WTC11 (cell line): Measurements from ENCODE around the gene AKAP7. TPM values are rescaled to one million over a fixed set of nuclear protein-coding genes. Genes with fewer than 3 reads are reported as not detected.

Experiments used
- ATAC-seq: fragments of 200-7000 bp; cut with Tn5 transposase; 2 replicates; pipeline ENCODE4 v1.10.0; 2021; ENCODE audit warnings: mild to moderate bottlenecking, moderate library complexity
- CTCF ChIA-PET: fragments of 300-600 bp; sonication (Branson Sonifier 250); formaldehyde crosslinking; loops from one replicate; lab custom pipeline; 2021; ENCODE audit warnings: antibody characterized with exemption; lab: Charles Lee
- POLR2A ChIA-PET: fragments of 350-600 bp; sonication (Branson Sonifier 250); formaldehyde crosslinking; loops from one replicate; lab custom pipeline; 2021; ENCODE audit warnings: antibody characterized with exemption; lab: Charles Lee
- DNase-seq: peaks from one replicate; pipeline ENCODE4 v3.0.0; 2021; ENCODE audit warnings: low spot score
- H3K27ac Mint-ChIP-seq: 2 replicates; pipeline ENCODE4 v1.8.0; 2021; ENCODE audit warnings: mixed read lengths
- H3K27me3 Mint-ChIP-seq: 2 replicates; pipeline ENCODE4 v1.8.0; 2021; ENCODE audit warnings: low read depth, mild to moderate bottlenecking, moderate library complexity, mixed read lengths
- H3K36me3 Mint-ChIP-seq: 2 replicates; pipeline ENCODE4 v1.8.0; 2021; ENCODE audit warnings: mixed read lengths
- H3K4me1 Mint-ChIP-seq: 2 replicates; pipeline ENCODE4 v1.8.0; 2022; ENCODE audit warnings: mixed read lengths
- H3K4me3 Mint-ChIP-seq: 2 replicates; pipeline ENCODE4 v1.8.0; 2021; ENCODE audit warnings: mild to moderate bottlenecking, moderate library complexity, mixed read lengths
- H3K9me3 Mint-ChIP-seq: 2 replicates; pipeline ENCODE4 v1.8.0; 2021; ENCODE audit warnings: mixed read lengths
- MXD4 ChIP-seq: fragments of 250-450 bp; sonication (Bioruptor Pico); IDR thresholded peaks from 2 replicates; pipeline ENCODE4 v1.8.0; 2021; ENCODE audit warnings: mild to moderate bottlenecking, moderate library complexity, borderline replicate concordance
- NFYB ChIP-seq: sonication (generic); formaldehyde crosslinking; conservative IDR thresholded peaks from 2 replicates; pipeline ENCODE4 v1.8.0; 2022; ENCODE audit warnings: low read depth, missing genetic modification reagents
- NR2C2 ChIP-seq: sonication (generic); formaldehyde crosslinking; IDR thresholded peaks from 2 replicates; pipeline ENCODE4 v1.8.0; 2022; ENCODE audit warnings: mild to moderate bottlenecking, missing genetic modification reagents
- ZNF138 ChIP-seq: sonication (generic); formaldehyde crosslinking; conservative IDR thresholded peaks from 2 replicates; pipeline ENCODE4 v1.8.1; 2022; ENCODE audit warnings: mild to moderate bottlenecking, moderate library complexity, missing genetic modification reagents
- ZNF317 ChIP-seq: sonication (generic); formaldehyde crosslinking; IDR thresholded peaks from 2 replicates; pipeline ENCODE4 v1.8.1; 2023; ENCODE audit warnings: low read depth, mild to moderate bottlenecking, moderate library complexity, missing genetic modification reagents, borderline replicate concordance
- ZNF416 ChIP-seq: fragments of 250-450 bp; sonication (Bioruptor Pico); IDR thresholded peaks from 2 replicates; pipeline ENCODE4 v1.9.0; 2021; ENCODE audit warnings: mild to moderate bottlenecking, inconsistent platforms
- total RNA-seq: library from RNA; stranded (reverse); gene quantifications from 3 replicates; pipeline ENCODE4 v1.2.3, GENCODE V29; 2021
- TF ChIP-seq, protein P1 (sequence below): sonication (generic); formaldehyde crosslinking; IDR thresholded peaks from 2 replicates; pipeline ENCODE4 v1.8.0; 2022; ENCODE audit warnings: mild to moderate bottlenecking, missing genetic modification reagents
- TF ChIP-seq, protein P2 (sequence below): fragments of 250-450 bp; sonication (Bioruptor Pico); IDR thresholded peaks from 2 replicates; pipeline ENCODE4 v1.9.0; 2021; ENCODE audit warnings: moderate library complexity, mild to moderate bottlenecking, inconsistent platforms, borderline replicate concordance
- TF ChIP-seq, protein P3 (sequence below): sonication (generic); formaldehyde crosslinking; IDR thresholded peaks from 2 replicates; pipeline ENCODE4 v1.8.1; 2022; ENCODE audit warnings: mild to moderate bottlenecking, missing genetic modification reagents, moderate library complexity, borderline replicate concordance
- TF ChIP-seq, protein P4 (sequence below): sonication (generic); formaldehyde crosslinking; IDR thresholded peaks from 2 replicates; pipeline ENCODE4 v1.8.1; 2022; ENCODE audit warnings: low read depth, mild to moderate bottlenecking, moderate library complexity, missing genetic modification reagents, borderline replicate concordance
- TF ChIP-seq, protein P5 (sequence below): sonication (generic); formaldehyde crosslinking; IDR thresholded peaks from 2 replicates; pipeline ENCODE4 v1.8.0; 2023; ENCODE audit warnings: missing genetic modification reagents, mild to moderate bottlenecking, borderline replicate concordance
- TF ChIP-seq, protein P6 (sequence below): fragments of 250-450 bp; sonication (Bioruptor Pico); IDR thresholded peaks from 2 replicates; pipeline ENCODE4 v1.9.0; 2021; ENCODE audit warnings: mild to moderate bottlenecking
- TF ChIP-seq, protein P7 (sequence below): sonication (generic); formaldehyde crosslinking; IDR thresholded peaks from 2 replicates; pipeline ENCODE4 v1.8.1; 2023; ENCODE audit warnings: mild to moderate bottlenecking, moderate library complexity, missing genetic modification reagents
- TF ChIP-seq, protein P8 (sequence below): sonication (generic); formaldehyde crosslinking; IDR thresholded peaks from 2 replicates; pipeline ENCODE4 v1.8.0; 2022; ENCODE audit warnings: mild to moderate bottlenecking, missing genetic modification reagents

The AKAP7 gene
- total RNA-seq, 1 experiment from 2014 or later, result 10.9 TPM

DNA sequence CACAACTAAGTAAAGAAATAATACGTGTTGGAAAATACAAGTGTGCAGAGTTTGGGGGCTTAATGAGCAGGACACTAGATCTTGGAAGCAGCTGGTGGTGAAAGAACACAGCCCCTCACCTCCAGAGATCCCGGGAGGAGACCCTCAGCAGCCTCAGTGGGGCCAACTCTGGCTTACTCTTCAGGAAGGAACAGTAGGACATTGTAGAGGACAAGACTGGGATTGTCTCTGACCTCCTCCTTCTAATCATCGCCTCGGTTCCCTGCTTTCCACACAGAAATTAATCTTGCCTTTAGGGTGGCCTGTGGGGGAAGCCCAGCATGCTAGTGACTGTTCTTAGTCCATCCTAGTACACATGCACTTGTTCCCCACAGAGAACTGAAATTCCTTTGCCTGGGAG lies 130.7 kb downstream of the AKAP7 start:
- ATAC-seq, result no peak

DNA sequence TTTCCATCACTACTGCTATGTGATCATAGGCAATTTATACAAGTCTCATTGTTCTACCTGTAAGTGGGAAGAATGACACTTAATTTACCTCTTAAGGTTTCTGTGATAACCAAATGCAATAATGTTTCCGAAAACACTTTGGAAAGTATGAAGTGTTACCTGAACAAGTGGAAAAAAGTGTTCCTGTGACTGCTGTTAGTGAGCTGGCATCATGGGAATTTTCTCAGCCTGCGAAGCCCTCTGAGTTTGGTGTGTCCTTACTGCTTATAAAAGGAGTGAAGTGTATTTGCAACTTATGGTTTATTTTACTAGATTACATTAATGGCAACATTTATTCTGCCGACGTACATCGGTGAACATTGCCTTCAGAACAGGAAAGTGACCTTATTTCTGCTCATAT lies 133.0 kb downstream of the AKAP7 start:
- CTCF ChIA-PET, result no interaction called here
- no peak for DNase-seq
- H3K36me3 Mint-ChIP-seq, result peaks cover 23% of the 10 kb centered on the region
- TF ChIP-seq NR2C2 (CRISPR knock-in tag) (no peak), MXD4 (CRISPR knock-in tag) (no peak)
- TF ChIP-seq, protein P1, sequence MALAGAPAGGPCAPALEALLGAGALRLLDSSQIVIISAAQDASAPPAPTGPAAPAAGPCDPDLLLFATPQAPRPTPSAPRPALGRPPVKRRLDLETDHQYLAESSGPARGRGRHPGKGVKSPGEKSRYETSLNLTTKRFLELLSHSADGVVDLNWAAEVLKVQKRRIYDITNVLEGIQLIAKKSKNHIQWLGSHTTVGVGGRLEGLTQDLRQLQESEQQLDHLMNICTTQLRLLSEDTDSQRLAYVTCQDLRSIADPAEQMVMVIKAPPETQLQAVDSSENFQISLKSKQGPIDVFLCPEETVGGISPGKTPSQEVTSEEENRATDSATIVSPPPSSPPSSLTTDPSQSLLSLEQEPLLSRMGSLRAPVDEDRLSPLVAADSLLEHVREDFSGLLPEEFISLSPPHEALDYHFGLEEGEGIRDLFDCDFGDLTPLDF (CRISPR knock-in tag), result no peak
- peaks cover 20% of the 10 kb centered on the region for H3K9me3 Mint-ChIP-seq
- H3K27ac Mint-ChIP-seq, result no peak overlapping the region
- H3K27me3 Mint-ChIP-seq, result no peaks in the 10 kb centered on the region; the same call in 1 of the 2 replicates
- H3K4me3 Mint-ChIP-seq, result no peak overlapping the region
- POLR2A ChIA-PET, result no interaction called here
- no peak for ATAC-seq
- peaks cover 14% of the 10 kb centered on the region for H3K4me1 Mint-ChIP-seq

More for the DNA sequence above, 130.7 kb downstream of the AKAP7 start:
- DNase-seq, result no peak
- Mint-ChIP-seq H3K4me1 (peaks cover 17% of the 10 kb centered on the region), H3K36me3 (peaks cover 27% of the 10 kb centered on the region), H3K27me3 (no peaks in the 10 kb centered on the region), H3K9me3 (peaks cover 24% of the 10 kb centered on the region), H3K4me3 (no peak overlapping the region), H3K27ac (no peak overlapping the region)
- CTCF ChIA-PET, result no interaction called here
- POLR2A ChIA-PET, result no interaction called here
- TF ChIP-seq ZNF416, result no peak
- TF ChIP-seq NFYB, result no peak
- TF ChIP-seq, protein P2, sequence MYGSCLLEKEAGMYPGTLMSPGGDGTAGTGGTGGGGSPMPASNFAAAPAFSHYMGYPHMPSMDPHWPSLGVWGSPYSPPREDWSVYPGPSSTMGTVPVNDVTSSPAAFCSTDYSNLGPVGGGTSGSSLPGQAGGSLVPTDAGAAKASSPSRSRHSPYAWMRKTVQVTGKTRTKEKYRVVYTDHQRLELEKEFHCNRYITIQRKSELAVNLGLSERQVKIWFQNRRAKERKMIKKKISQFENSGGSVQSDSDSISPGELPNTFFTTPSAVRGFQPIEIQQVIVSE (CRISPR knock-in tag), result no peak
- TF ChIP-seq, protein P3, sequence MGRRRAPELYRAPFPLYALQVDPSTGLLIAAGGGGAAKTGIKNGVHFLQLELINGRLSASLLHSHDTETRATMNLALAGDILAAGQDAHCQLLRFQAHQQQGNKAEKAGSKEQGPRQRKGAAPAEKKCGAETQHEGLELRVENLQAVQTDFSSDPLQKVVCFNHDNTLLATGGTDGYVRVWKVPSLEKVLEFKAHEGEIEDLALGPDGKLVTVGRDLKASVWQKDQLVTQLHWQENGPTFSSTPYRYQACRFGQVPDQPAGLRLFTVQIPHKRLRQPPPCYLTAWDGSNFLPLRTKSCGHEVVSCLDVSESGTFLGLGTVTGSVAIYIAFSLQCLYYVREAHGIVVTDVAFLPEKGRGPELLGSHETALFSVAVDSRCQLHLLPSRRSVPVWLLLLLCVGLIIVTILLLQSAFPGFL, result no peak
- TF ChIP-seq ZNF138 (CRISPR knock-in tag), result no peak

DNA sequence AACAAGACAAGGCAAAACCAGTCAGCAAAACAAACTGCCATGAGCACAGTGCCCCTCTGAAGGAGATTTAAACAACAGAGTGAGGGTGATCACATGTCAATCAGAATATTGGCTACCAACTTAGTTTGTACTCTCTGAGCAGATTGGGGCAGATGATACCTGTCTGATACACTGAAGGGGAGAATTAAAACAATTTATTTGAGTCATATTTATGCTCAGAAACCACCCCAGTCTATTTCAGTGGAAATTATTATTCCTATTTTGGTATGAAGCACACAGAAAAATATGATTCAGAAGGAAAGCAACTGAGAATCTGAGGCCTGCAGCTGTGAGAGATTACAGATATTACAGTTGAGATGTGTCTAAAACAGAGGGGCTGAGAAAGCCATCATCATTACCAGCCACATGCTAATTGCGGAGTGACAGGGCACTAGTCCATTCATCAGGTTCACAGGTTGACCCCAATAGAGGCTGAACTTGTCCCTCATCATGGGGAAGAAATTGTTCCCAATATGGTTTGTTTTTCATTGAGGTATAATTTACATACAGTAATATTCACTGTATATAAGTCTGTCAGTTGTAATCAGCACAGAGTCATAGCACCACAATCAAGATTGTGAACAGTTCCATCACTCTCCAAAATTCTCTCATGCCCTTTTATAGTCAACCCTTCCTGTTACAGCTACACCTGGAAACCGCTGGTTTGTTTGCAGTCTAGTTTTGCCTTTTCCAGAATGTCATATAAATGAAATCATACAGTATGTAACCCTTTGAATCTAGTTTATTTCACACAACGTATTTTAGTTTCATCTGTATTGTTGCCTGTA lies 134.5 kb downstream of the AKAP7 start:
- H3K4me1 Mint-ChIP-seq, result peaks cover 17% of the 10 kb centered on the region
- peaks cover 20% of the 10 kb centered on the region for H3K9me3 Mint-ChIP-seq
- TF ChIP-seq, protein P4, sequence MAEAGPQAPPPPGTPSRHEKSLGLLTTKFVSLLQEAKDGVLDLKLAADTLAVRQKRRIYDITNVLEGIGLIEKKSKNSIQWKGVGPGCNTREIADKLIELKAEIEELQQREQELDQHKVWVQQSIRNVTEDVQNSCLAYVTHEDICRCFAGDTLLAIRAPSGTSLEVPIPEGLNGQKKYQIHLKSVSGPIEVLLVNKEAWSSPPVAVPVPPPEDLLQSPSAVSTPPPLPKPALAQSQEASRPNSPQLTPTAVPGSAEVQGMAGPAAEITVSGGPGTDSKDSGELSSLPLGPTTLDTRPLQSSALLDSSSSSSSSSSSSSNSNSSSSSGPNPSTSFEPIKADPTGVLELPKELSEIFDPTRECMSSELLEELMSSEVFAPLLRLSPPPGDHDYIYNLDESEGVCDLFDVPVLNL (CRISPR knock-in tag), result no peak
- no peak for TF ChIP-seq NR2C2 (CRISPR knock-in tag)
- TF ChIP-seq, protein P5, sequence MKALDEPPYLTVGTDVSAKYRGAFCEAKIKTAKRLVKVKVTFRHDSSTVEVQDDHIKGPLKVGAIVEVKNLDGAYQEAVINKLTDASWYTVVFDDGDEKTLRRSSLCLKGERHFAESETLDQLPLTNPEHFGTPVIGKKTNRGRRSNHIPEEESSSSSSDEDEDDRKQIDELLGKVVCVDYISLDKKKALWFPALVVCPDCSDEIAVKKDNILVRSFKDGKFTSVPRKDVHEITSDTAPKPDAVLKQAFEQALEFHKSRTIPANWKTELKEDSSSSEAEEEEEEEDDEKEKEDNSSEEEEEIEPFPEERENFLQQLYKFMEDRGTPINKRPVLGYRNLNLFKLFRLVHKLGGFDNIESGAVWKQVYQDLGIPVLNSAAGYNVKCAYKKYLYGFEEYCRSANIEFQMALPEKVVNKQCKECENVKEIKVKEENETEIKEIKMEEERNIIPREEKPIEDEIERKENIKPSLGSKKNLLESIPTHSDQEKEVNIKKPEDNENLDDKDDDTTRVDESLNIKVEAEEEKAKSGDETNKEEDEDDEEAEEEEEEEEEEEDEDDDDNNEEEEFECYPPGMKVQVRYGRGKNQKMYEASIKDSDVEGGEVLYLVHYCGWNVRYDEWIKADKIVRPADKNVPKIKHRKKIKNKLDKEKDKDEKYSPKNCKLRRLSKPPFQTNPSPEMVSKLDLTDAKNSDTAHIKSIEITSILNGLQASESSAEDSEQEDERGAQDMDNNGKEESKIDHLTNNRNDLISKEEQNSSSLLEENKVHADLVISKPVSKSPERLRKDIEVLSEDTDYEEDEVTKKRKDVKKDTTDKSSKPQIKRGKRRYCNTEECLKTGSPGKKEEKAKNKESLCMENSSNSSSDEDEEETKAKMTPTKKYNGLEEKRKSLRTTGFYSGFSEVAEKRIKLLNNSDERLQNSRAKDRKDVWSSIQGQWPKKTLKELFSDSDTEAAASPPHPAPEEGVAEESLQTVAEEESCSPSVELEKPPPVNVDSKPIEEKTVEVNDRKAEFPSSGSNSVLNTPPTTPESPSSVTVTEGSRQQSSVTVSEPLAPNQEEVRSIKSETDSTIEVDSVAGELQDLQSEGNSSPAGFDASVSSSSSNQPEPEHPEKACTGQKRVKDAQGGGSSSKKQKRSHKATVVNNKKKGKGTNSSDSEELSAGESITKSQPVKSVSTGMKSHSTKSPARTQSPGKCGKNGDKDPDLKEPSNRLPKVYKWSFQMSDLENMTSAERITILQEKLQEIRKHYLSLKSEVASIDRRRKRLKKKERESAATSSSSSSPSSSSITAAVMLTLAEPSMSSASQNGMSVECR, result no peak
- TF ChIP-seq, protein P6, sequence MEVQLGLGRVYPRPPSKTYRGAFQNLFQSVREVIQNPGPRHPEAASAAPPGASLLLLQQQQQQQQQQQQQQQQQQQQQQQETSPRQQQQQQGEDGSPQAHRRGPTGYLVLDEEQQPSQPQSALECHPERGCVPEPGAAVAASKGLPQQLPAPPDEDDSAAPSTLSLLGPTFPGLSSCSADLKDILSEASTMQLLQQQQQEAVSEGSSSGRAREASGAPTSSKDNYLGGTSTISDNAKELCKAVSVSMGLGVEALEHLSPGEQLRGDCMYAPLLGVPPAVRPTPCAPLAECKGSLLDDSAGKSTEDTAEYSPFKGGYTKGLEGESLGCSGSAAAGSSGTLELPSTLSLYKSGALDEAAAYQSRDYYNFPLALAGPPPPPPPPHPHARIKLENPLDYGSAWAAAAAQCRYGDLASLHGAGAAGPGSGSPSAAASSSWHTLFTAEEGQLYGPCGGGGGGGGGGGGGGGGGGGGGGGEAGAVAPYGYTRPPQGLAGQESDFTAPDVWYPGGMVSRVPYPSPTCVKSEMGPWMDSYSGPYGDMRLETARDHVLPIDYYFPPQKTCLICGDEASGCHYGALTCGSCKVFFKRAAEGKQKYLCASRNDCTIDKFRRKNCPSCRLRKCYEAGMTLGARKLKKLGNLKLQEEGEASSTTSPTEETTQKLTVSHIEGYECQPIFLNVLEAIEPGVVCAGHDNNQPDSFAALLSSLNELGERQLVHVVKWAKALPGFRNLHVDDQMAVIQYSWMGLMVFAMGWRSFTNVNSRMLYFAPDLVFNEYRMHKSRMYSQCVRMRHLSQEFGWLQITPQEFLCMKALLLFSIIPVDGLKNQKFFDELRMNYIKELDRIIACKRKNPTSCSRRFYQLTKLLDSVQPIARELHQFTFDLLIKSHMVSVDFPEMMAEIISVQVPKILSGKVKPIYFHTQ, result no peak
- TF ChIP-seq, protein P7, sequence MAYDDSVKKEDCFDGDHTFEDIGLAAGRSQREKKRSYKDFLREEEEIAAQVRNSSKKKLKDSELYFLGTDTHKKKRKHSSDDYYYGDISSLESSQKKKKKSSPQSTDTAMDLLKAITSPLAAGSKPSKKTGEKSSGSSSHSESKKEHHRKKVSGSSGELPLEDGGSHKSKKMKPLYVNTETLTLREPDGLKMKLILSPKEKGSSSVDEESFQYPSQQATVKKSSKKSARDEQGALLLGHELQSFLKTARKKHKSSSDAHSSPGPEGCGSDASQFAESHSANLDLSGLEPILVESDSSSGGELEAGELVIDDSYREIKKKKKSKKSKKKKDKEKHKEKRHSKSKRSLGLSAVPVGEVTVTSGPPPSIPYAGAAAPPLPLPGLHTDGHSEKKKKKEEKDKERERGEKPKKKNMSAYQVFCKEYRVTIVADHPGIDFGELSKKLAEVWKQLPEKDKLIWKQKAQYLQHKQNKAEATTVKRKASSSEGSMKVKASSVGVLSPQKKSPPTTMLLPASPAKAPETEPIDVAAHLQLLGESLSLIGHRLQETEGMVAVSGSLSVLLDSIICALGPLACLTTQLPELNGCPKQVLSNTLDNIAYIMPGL (CRISPR knock-in tag), result no peak
- TF ChIP-seq ZNF138 (CRISPR knock-in tag), result no peak
- TF ChIP-seq, protein P8, sequence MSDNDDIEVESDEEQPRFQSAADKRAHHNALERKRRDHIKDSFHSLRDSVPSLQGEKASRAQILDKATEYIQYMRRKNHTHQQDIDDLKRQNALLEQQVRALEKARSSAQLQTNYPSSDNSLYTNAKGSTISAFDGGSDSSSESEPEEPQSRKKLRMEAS (CRISPR knock-in tag), result no peak
- TF ChIP-seq ZNF317 (CRISPR knock-in tag), result no peak
- no peaks in the 10 kb centered on the region; the same call in 1 of the 2 replicates for H3K27me3 Mint-ChIP-seq
- ChIA-PET CTCF (no interaction called here), POLR2A (no interaction called here)
- H3K36me3 Mint-ChIP-seq, result peaks cover 23% of the 10 kb centered on the region
- no peak for DNase-seq
- no peak overlapping the region for H3K27ac Mint-ChIP-seq
- no peak for ATAC-seq
- no peak overlapping the region for H3K4me3 Mint-ChIP-seq
